Measurements from ENCODE around the gene CASTOR2.

CASTOR2 gene

GRCh38 chr7:75050501-75050900 lies 86.0 kb downstream of the CASTOR2 start:
- no peak overlapping the region for H3K27ac ChIP-seq
- H4K20me1 ChIP-seq (ENCODE audit: insufficient read depth), result no peaks in the 10 kb centered on the region
- no peak overlapping the region for H2AFZ ChIP-seq (ENCODE audit: low read depth)
- H3K4me2 ChIP-seq, result no peak overlapping the region
- H3K79me2 ChIP-seq (ENCODE audit: insufficient read depth, low read depth), result no peaks in the 10 kb centered on the region
- H3K36me3 ChIP-seq (ENCODE audit: insufficient read depth), result peaks cover 4% of the 10 kb centered on the region; the same call in 1 of the 2 replicates
- no peaks in the 10 kb centered on the region for H3K27me3 ChIP-seq (ENCODE audit: insufficient read depth, low read depth)
- H3K4me3 ChIP-seq (IDR thresholded peaks at IDR 0.05; ENCODE audit: insufficient read depth, low read depth, low read length), result no peak overlapping the region
- TF ChIP-seq, protein P1, sequence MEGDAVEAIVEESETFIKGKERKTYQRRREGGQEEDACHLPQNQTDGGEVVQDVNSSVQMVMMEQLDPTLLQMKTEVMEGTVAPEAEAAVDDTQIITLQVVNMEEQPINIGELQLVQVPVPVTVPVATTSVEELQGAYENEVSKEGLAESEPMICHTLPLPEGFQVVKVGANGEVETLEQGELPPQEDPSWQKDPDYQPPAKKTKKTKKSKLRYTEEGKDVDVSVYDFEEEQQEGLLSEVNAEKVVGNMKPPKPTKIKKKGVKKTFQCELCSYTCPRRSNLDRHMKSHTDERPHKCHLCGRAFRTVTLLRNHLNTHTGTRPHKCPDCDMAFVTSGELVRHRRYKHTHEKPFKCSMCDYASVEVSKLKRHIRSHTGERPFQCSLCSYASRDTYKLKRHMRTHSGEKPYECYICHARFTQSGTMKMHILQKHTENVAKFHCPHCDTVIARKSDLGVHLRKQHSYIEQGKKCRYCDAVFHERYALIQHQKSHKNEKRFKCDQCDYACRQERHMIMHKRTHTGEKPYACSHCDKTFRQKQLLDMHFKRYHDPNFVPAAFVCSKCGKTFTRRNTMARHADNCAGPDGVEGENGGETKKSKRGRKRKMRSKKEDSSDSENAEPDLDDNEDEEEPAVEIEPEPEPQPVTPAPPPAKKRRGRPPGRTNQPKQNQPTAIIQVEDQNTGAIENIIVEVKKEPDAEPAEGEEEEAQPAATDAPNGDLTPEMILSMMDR (conservative IDR thresholded peaks at IDR 0.05; ENCODE audit: low read depth, low read length), result no peak
- H3K4me1 ChIP-seq (ENCODE audit: low read depth, poor library complexity, severe bottlenecking), result peaks cover 9% of the 10 kb centered on the region
- no peak overlapping the region for H3K9ac ChIP-seq

DNA sequence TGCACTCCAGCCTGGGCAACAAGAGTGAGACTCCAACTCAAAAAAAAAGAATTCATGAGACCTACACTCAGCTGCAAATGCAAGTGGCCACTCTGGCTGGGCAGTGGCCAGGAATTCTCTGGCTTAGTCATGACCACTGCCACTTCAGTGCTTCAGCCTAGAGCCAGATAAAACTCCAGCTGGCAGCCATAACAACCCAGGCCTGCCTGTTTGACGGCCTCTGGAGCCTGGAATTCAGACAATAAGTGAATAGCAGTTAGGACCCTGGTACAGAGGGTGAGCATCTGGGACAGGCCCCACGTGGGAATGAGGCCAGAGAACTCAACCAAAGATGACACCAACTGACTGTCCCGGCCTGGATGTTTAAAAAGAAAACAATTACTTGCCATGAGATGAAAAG lies 90.2 kb downstream of the CASTOR2 start:
- Histone ChIP-seq H3K79me2 (ENCODE audit: insufficient read depth, low read depth) (no peaks in the 10 kb centered on the region), H3K9ac (no peak overlapping the region), H3K27ac (no peak overlapping the region), H3K4me1 (ENCODE audit: low read depth, poor library complexity, severe bottlenecking) (no peaks in the 10 kb centered on the region), H3K27me3 (ENCODE audit: insufficient read depth, low read depth) (no peaks in the 10 kb centered on the region), H4K20me1 (ENCODE audit: insufficient read depth) (no peaks in the 10 kb centered on the region), H3K36me3 (ENCODE audit: insufficient read depth) (peaks cover 17% of the 10 kb centered on the region; the same call in 1 of the 2 replicates), H2AFZ (ENCODE audit: low read depth) (no peak overlapping the region), H3K4me3 (IDR thresholded peaks at IDR 0.05; ENCODE audit: insufficient read depth, low read depth, low read length) (no peak overlapping the region), H3K4me2 (no peak overlapping the region)
- TF ChIP-seq, protein P1 (conservative IDR thresholded peaks at IDR 0.05; ENCODE audit: low read depth, low read length), result no peak

DNA sequence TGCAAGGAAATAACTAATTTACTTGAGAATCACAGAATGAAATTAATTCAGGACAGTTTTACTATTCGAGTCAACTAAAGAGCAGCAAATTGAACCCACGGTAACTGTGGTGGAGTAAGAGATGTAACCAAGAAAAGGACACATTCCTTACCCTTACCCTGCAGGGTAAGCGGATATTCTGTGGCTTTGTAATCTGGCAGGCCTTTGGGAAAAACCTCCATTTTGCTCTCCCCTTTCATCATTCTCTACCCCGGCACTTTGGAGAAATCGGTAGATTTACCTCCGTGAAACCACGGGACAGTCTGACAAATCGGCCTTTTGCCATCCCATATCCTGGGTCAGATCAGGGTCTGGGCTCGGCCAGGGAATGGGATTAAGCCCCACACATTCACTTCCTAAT lies 90.7 kb downstream of the CASTOR2 start:
- Histone ChIP-seq H3K79me2 (ENCODE audit: insufficient read depth, low read depth) (no peaks in the 10 kb centered on the region), H3K36me3 (ENCODE audit: insufficient read depth) (peaks cover 17% of the 10 kb centered on the region; the same call in 1 of the 2 replicates), H4K20me1 (ENCODE audit: insufficient read depth) (no peaks in the 10 kb centered on the region), H3K27me3 (ENCODE audit: insufficient read depth, low read depth) (no peaks in the 10 kb centered on the region), H3K27ac (no peak overlapping the region), H3K9ac (no peak overlapping the region), H3K4me3 (IDR thresholded peaks at IDR 0.05; ENCODE audit: insufficient read depth, low read depth, low read length) (no peak overlapping the region), H3K4me1 (ENCODE audit: low read depth, poor library complexity, severe bottlenecking) (no peaks in the 10 kb centered on the region), H3K4me2 (no peak overlapping the region), H2AFZ (ENCODE audit: low read depth) (no peak overlapping the region)
- TF ChIP-seq, protein P1 (conservative IDR thresholded peaks at IDR 0.05; ENCODE audit: low read depth, low read length), result no peak

DNA sequence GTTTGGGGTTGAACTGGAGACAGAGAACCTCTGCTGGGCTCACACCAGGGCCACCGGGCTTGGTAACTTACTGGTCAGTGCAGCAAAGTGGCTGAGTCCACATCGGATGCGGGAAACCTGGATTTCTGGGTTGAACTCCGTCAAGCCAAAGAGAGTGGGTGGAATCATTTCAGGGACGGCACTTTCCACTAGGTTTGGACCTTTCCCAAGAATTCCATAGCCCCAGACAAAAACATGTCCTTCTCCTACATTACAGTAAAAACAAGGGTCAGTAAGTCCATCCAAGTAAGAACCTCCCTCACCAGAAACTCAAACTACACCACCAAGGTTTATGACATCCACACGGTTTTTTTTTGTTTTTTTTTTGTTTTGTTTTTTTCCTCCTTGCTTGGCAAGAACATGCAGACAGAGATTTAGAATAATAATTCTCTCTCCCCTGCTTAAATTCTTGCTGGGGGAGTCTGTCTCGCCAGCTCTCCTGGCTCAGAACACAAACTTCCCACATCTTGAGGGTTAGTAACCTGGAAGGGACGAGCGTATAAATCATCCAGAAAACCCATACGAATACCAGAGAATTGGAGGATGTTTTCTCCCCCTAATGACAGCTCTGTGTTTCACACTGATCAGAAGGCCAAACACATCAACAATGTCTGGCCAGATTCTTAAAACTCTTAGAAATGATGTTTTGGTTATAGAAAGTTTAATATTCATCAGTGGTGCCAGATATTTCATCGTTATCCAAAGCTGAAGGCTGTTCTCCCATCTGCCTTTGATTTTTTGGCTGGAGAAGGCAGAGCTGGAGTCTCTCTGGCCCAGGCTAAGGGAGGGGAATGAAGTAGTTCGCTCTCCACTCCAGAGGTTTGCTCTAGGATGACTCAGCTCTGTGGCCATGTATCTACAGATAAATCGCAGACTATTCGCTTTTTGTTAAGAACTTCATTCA lies 91.6 kb downstream of the CASTOR2 start:
- Histone ChIP-seq H3K36me3 (ENCODE audit: insufficient read depth) (peaks cover 20% of the 10 kb centered on the region; the same call in 1 of the 2 replicates), H3K4me3 (IDR thresholded peaks at IDR 0.05; ENCODE audit: insufficient read depth, low read depth, low read length) (no peak overlapping the region), H3K27me3 (ENCODE audit: insufficient read depth, low read depth) (no peaks in the 10 kb centered on the region), H3K27ac (no peak overlapping the region), H4K20me1 (ENCODE audit: insufficient read depth) (no peaks in the 10 kb centered on the region), H3K79me2 (ENCODE audit: insufficient read depth, low read depth) (no peaks in the 10 kb centered on the region), H2AFZ (ENCODE audit: low read depth) (no peak overlapping the region), H3K4me1 (ENCODE audit: low read depth, poor library complexity, severe bottlenecking) (no peaks in the 10 kb centered on the region), H3K4me2 (no peak overlapping the region), H3K9ac (no peak overlapping the region)
- TF ChIP-seq, protein P1 (conservative IDR thresholded peaks at IDR 0.05; ENCODE audit: low read depth, low read length), result no peak
